GM18499 (cell line): Measurements from ENCODE around the gene LYRM4.
A peak's percentile ranks its signal among the peaks of the same experiment; 100 is the strongest.

Experiments
- ATAC-seq: cut with Tn5 transposase; IDR thresholded peaks from one replicate; pipeline ENCODE4 v1.9.1; 2021; ENCODE audit warnings: moderate number of reproducible peaks; ENCODE audit not compliant: insufficient read depth, unreplicated experiment

LYRM4 gene

GRCh38 chr6:5282191-5282623, 21.5 kb upstream of the LYRM4 start:
- ATAC-seq, result no peak

- no peak for ATAC-seq
Measured at GRCh38 chr6:5280920-5281319, 20.2 kb upstream of the LYRM4 start.

DNA sequence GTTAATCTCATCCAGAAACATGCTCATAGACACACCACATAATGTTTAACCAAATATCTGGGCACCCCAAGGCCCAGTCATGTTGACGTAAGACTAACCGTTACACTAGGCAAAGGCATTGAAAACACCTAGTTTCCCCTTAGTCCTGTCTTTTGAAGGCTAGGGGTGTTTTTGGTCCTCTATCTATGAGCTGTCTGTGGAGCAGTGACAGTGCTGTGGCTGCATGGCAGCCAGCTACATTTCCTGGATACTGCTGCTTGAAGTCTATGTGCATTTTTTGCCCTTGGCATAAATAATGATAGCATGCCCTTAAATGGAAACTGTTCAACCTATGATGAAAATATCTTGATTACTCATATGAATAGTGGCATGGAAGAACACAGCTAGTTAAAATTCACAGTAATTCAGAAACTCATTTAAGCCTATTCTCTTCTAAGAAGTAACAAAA, 19.2 kb upstream of the LYRM4 start:
- ATAC-seq, result no peak

DNA sequence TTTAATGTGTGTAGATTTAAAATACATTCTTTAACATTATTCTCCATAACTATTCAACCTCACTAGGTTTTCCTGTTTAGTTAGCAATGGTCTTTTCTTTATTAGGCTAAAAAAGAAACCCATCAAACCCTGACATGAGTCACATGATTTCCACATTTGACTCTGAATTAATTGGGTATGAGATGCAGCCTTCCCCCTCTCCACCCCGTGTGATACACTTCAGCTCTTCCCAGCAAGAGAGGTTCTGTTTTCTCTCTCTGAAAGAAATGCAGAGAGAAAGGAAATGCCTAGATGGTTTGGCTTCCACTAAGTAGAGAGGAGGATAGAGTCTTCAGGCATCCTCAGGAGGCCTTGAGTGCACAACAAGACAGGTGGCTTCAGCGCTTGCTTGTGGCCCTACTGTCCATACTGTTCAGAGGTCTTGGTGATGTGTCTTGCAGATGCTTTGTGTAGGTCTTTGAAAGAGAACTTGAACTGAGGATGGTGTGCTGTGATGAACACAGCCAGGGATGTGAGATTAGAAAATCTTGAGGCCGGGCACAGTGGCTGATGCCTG, 17.9 kb upstream of the LYRM4 start:
- no peak for ATAC-seq

DNA sequence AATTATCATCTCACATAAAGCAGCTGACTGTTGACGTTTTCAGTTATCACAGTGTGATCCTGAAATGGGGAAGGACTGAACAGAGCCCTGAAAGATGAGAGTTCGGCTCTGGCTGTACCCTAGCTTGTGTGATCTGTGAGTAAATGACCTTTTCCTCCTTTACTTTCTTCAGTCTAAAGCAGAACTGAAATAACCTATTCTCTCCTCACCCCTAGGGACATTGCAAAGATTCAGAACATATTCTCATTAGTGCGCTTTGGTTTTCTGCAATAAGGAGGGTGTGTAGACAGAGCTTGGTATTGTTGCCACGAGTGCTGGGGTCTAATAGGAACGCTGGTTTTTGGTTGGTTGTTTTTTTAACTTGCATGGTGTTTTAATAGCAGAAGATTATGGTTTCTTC, 17.3 kb upstream of the LYRM4 start:
- ATAC-seq, result peak; percentile 76

GRCh38 chr6:5277589-5277988, 16.8 kb upstream of the LYRM4 start:
- ATAC-seq, result no peak

GRCh38 chr6:5276581-5276980, 15.8 kb upstream of the LYRM4 start:
- ATAC-seq, result no peak

GRCh38 chr6:5275497-5275896, 14.7 kb upstream of the LYRM4 start:
- no peak for ATAC-seq

- ATAC-seq, result no peak
Measured at GRCh38 chr6:5274231-5274630, 13.5 kb upstream of the LYRM4 start.

DNA sequence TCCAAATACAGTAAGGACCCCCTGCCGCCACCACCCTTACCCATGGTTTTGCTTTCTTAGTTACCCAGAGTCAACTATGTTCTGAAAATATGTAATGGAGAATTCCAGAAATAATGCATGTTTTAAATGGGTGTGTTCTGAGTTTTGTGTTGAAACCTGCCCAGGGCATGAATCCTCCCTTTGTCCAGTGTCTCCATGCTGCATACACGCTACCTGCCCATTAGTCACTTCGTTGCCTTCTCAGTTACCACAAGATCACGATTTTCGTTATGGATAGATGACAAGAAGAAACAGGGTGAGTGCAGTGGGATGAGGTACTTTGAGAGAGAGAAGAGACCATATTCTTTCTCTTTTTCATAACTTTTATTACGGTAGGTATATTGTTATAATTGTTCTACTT, 11.2 kb upstream of the LYRM4 start:
- ATAC-seq, result no peak

DNA sequence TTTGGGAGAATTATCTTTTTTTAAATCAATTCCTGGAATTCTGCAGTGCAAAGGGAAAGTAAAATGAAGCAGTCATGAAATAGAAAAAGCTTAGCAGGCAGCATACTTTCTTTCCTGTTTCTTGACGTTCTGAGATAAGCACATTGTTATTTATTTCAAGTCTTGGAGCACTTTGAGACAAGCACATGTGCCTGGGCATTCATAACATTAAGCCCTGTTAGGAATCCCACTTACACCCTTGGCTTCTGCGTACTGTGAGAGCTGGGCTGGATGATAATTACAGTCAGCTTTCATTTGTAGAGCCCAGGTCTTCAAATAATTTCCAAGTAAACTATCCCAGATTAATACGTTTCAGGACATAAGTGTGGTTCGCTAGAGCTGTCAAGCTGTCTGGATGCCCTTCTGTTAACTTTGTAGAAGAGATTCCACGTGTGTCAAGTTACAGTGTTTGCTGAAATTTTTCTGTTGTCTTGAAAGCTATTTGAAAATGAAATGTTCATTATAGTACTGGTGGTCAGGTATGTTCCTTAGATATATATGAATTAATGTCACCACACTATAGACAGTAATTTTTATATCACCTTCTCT, 9.4 kb upstream of the LYRM4 start:
- ATAC-seq, result no peak

GRCh38 chr6:5266423-5266822, 5.7 kb upstream of the LYRM4 start:
- ATAC-seq, result no peak

DNA sequence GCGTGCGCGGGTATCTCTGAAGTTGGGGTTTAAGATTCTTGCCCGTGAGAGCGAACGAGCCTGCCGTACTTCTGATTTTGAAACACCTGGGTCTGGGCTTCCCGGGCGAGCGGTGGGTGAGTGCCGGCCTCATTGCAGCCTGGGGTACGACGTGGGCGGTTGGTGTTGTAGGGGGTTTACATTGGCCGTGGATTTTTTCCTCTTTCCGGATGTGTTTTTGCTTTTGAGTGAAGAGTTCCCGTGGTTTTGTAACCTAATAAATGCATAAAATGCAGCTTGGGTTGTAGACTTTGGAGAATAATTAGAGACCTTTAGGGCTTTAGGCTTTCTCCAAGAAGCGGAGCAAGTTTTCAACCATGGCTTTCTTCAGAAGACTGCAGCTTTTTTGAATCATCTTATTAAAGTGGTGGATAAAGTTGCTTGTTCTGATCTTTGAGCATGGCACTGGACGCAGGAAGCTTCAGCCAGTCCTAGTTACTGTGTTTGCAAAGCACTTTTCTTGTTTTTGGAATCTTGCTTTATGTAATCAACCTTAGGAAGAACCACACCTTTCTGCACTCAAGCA, 877 bp upstream of the LYRM4 start:
- ATAC-seq, result no peak

DNA sequence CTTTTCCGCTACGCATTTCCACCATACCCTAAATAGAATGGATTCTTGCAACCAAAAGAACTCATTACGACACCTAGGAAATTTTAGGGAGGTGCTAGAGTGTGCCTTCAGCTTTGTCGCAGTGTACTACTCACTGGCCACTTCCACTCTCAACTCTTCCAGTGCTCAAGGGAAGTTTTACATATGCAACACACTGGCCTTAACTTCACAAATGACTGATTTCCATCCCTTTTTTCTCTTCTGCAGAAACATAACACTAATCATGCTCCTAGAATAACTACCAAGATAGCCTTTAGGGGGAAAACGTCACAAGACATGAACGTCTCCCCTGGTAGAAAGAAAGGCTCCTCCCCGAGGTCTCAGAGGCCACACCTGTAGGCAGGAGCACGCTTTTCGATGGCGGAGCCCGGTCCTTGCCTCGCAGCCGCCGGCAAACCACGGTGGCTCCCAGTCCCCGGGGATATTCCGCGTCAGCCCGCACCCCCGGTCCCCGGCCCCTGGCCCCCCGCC, 584 bp downstream of the LYRM4 start:
- ATAC-seq, result peak; percentile 42

GRCh38 chr6:5259428-5259827, 1.3 kb downstream of the LYRM4 start:
- ATAC-seq, result no peak

DNA sequence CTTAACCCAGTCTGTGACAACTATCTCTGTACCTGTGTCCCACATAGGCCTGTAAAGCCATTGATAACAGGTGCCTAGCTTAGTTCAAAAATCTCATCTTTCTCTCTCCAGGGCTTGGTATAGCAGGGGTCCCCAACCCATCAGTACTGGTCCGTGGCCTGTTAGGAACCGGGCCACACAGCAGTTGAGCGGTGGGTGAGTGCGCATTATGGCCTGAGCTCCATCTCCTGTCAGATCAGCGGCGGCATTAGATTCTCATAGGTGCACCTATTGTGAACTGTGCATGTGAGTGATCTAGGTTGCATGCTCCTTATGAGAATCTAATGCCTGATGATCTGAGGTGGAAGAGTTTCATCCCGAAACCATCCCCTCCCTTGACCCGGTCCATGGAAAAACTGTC, 3.4 kb downstream of the LYRM4 start:
- no peak for ATAC-seq

DNA sequence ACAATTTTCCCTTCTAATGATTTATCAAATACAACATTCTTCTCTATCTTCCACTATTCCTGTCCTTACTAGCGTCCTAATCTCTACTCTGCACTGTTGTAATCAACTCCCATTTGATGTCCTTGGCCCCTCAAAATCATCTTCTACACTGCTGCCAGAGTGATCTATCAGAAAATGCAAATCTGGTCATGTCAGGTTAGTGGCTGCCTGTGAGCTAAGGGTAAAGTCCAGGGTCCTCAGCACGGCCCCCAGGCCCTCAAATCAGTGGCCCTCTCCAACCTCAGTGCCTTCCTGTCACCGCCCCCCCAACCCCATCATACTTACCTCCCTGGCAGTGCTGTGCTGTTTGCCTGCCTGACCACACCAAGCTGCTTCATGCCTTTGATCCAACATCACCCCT, 3.8 kb downstream of the LYRM4 start:
- no peak for ATAC-seq

DNA sequence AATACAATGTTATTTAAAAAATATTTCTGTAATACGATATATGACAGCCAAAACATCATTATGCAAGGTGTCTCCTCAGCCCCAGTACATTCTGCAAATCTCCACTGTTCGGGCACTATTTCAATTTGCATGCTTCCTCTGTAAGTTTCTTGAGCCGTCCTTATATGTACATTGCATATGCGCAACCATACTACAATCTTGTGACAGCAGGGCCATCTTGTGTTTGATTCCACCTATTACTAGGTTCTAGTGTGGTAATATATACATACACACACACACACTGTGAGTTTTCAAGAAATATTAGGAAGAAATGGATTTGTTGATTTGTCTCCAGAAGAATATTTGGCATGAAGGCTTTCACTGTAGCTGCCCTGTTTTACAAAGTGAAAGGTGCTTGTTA, 9.8 kb downstream of the LYRM4 start:
- ATAC-seq, result no peak

GRCh38 chr6:5250451-5250850, 10.3 kb downstream of the LYRM4 start:
- no peak for ATAC-seq

DNA sequence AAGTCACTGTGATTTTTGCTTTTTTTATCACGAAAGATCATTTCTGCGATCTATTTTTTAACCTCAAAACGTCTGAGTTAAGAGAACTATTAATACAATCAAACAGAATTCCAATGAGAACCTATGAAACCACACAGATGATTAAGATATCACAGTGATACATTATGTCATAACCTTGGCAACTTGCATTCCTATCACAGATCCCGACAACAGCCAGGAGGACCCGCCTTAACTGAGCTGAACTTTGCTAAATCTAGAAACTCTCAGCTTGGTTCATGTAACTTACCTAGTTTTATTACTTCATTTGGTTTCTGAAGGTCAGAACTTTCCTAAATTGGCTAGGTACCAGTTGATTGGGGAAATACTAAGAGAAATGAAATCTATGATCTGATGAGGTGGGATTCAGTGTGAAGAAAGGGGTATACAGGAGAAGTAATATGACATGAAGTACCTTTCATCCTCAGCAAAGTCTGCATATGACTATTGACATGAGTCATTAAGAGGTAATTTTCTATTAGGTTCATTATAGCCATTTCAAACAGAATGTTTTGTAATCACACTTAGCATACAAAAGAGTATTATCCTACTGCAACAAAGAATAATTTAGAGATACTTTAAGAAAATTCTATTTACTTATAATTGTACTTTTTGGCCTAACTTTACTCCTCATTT, 11.2 kb downstream of the LYRM4 start:
- no peak for ATAC-seq

- no peak for ATAC-seq
Measured at GRCh38 chr6:5248302-5249098, 12.2 kb downstream of the LYRM4 start.
